WTC11 (cell line): ENCODE results near the gene ZNF732. TPM values are rescaled to one million over a fixed set of nuclear protein-coding genes. Genes with fewer than 3 reads are reported as not detected.

Experiments used
- ATAC-seq: fragments of 200-7000 bp; cut with Tn5 transposase; 2 replicates; pipeline ENCODE4 v1.10.0; 2021; ENCODE audit warnings: mild to moderate bottlenecking, moderate library complexity
- CTCF ChIA-PET: fragments of 300-600 bp; sonication (Branson Sonifier 250); formaldehyde crosslinking; loops from one replicate; lab custom pipeline; 2021; ENCODE audit warnings: antibody characterized with exemption; lab: Charles Lee
- POLR2A ChIA-PET: fragments of 350-600 bp; sonication (Branson Sonifier 250); formaldehyde crosslinking; loops from one replicate; lab custom pipeline; 2021; ENCODE audit warnings: antibody characterized with exemption; lab: Charles Lee
- DNase-seq: peaks from one replicate; pipeline ENCODE4 v3.0.0; 2021; ENCODE audit warnings: low spot score
- H3K27ac Mint-ChIP-seq: 2 replicates; pipeline ENCODE4 v1.8.0; 2021; ENCODE audit warnings: mixed read lengths
- H3K27me3 Mint-ChIP-seq: 2 replicates; pipeline ENCODE4 v1.8.0; 2021; ENCODE audit warnings: low read depth, mild to moderate bottlenecking, moderate library complexity, mixed read lengths
- H3K36me3 Mint-ChIP-seq: 2 replicates; pipeline ENCODE4 v1.8.0; 2021; ENCODE audit warnings: mixed read lengths
- H3K4me1 Mint-ChIP-seq: 2 replicates; pipeline ENCODE4 v1.8.0; 2022; ENCODE audit warnings: mixed read lengths
- H3K4me3 Mint-ChIP-seq: 2 replicates; pipeline ENCODE4 v1.8.0; 2021; ENCODE audit warnings: mild to moderate bottlenecking, moderate library complexity, mixed read lengths
- H3K9me3 Mint-ChIP-seq: 2 replicates; pipeline ENCODE4 v1.8.0; 2021; ENCODE audit warnings: mixed read lengths
- ATF3 ChIP-seq: sonication (generic); formaldehyde crosslinking; conservative IDR thresholded peaks from 2 replicates; pipeline ENCODE4 v1.8.1; 2022; ENCODE audit warnings: mild to moderate bottlenecking, missing genetic modification reagents
- CREM ChIP-seq: sonication (generic); formaldehyde crosslinking; IDR thresholded peaks from 2 replicates; pipeline ENCODE4 v1.8.1; 2022; ENCODE audit warnings: mild to moderate bottlenecking, missing genetic modification reagents, moderate library complexity
- E2F4 ChIP-seq: sonication (generic); formaldehyde crosslinking; IDR thresholded peaks from 2 replicates; pipeline ENCODE4 v1.8.1; 2022; ENCODE audit warnings: low read depth, mild to moderate bottlenecking, moderate library complexity, missing genetic modification reagents, borderline replicate concordance
- FOXJ3 ChIP-seq: sonication (generic); formaldehyde crosslinking; IDR thresholded peaks from 2 replicates; pipeline ENCODE4 v1.9.0; 2021; ENCODE audit warnings: missing genetic modification reagents, mild to moderate bottlenecking, borderline replicate concordance
- FOXP4 ChIP-seq: sonication (generic); formaldehyde crosslinking; IDR thresholded peaks from 2 replicates; pipeline ENCODE4 v1.8.0; 2022; ENCODE audit warnings: mild to moderate bottlenecking, missing genetic modification reagents
- GABPB1 ChIP-seq: sonication (generic); formaldehyde crosslinking; IDR thresholded peaks from 2 replicates; pipeline ENCODE4 v1.8.1; 2023; ENCODE audit warnings: mild to moderate bottlenecking, missing genetic modification reagents
- GTF2I ChIP-seq: fragments of 250-450 bp; sonication (Bioruptor Pico); conservative IDR thresholded peaks from 2 replicates; pipeline ENCODE4 v1.4.0; 2021; ENCODE audit warnings: mild to moderate bottlenecking
- JUN ChIP-seq: sonication (generic); formaldehyde crosslinking; IDR thresholded peaks from 2 replicates; pipeline ENCODE4 v1.8.0; 2023; ENCODE audit warnings: mild to moderate bottlenecking, missing genetic modification reagents
- NR1H2 ChIP-seq: sonication (generic); formaldehyde crosslinking; IDR thresholded peaks from 2 replicates; pipeline ENCODE4 v1.9.0; 2021; ENCODE audit warnings: mild to moderate bottlenecking, moderate library complexity, missing genetic modification reagents
- PREB ChIP-seq: sonication (generic); formaldehyde crosslinking; IDR thresholded peaks from 2 replicates; pipeline ENCODE4 v1.8.1; 2022; ENCODE audit warnings: mild to moderate bottlenecking, missing genetic modification reagents, moderate library complexity, borderline replicate concordance
- SOX15 ChIP-seq: fragments of 250-450 bp; sonication (Bioruptor Pico); IDR thresholded peaks from 2 replicates; pipeline ENCODE4 v1.9.0; 2021; ENCODE audit warnings: mild to moderate bottlenecking
- TEAD1 ChIP-seq: sonication (generic); formaldehyde crosslinking; IDR thresholded peaks from 2 replicates; pipeline ENCODE4 v1.8.0; 2022; ENCODE audit warnings: mild to moderate bottlenecking, missing genetic modification reagents
- ZBTB21 ChIP-seq: sonication (generic); formaldehyde crosslinking; IDR thresholded peaks from 2 replicates; pipeline ENCODE4 v1.8.1; 2023; ENCODE audit warnings: mild to moderate bottlenecking, missing genetic modification reagents, borderline replicate concordance
- ZBTB43 ChIP-seq: sonication (generic); formaldehyde crosslinking; IDR thresholded peaks from 2 replicates; pipeline ENCODE4 v1.8.1; 2023; ENCODE audit warnings: mild to moderate bottlenecking, missing genetic modification reagents
- ZNF232 ChIP-seq: sonication (generic); formaldehyde crosslinking; IDR thresholded peaks from 2 replicates; pipeline ENCODE4 v1.8.0; 2022; ENCODE audit warnings: mild to moderate bottlenecking, missing genetic modification reagents
- ZNF396 ChIP-seq: fragments of 250-450 bp; sonication (Bioruptor Pico); IDR thresholded peaks from 2 replicates; pipeline ENCODE4 v1.8.0; 2021; ENCODE audit warnings: mild to moderate bottlenecking, moderate library complexity, borderline replicate concordance
- ZNF532 ChIP-seq: fragments of 250-450 bp; sonication (Bioruptor Pico); IDR thresholded peaks from 2 replicates; pipeline ENCODE4 v1.9.0; 2021; ENCODE audit warnings: mild to moderate bottlenecking, borderline replicate concordance
- total RNA-seq: library from RNA; stranded (reverse); gene quantifications from 3 replicates; pipeline ENCODE4 v1.2.3, GENCODE V29; 2021

The ZNF732 gene
- total RNA-seq, 1 experiment from 2014 or later, result 33.8 TPM

GRCh38 chr4:309807-310206 is 4.5 kb upstream of the ZNF732 start:
- CTCF ChIA-PET, result interaction anchor here (0.9 kb wide), 1 partner anchor 21 kb away, joined by 4 read pairs; no protein-coding TSS in a partner anchor
- POLR2A ChIA-PET, result no interaction called here
- DNase-seq, result no peak
- no peak for ATAC-seq
- H3K27ac Mint-ChIP-seq, result no peak overlapping the region
- H3K36me3 Mint-ChIP-seq, result no peaks in the 10 kb centered on the region
- H3K4me3 Mint-ChIP-seq, result no peak overlapping the region
- peaks cover 33% of the 10 kb centered on the region for H3K27me3 Mint-ChIP-seq
- H3K4me1 Mint-ChIP-seq, result peaks cover 4% of the 10 kb centered on the region; the same call in 1 of the 2 replicates
- peaks cover 18% of the 10 kb centered on the region for H3K9me3 Mint-ChIP-seq
- TF ChIP-seq TEAD1 (CRISPR knock-in tag) (no peak), SOX15 (CRISPR knock-in tag) (no peak), ZNF396 (CRISPR knock-in tag) (no peak), ZNF232 (CRISPR knock-in tag) (no peak), ATF3 (CRISPR knock-in tag) (no peak)

GRCh38 chr4:306551-306961 is 1.3 kb upstream of the ZNF732 start:
- H3K27ac Mint-ChIP-seq, result no peak overlapping the region
- peaks cover 20% of the 10 kb centered on the region for H3K27me3 Mint-ChIP-seq
- no peak for TF ChIP-seq FOXP4
- no peak for TF ChIP-seq ZBTB43 (CRISPR knock-in tag)
- no peak for TF ChIP-seq GTF2I (CRISPR knock-in tag)
- no peak for TF ChIP-seq NR1H2 (CRISPR knock-in tag)
- TF ChIP-seq GABPB1 (CRISPR knock-in tag), result no peak
- no peak for TF ChIP-seq CREM (CRISPR knock-in tag)
- no peak for TF ChIP-seq FOXJ3 (CRISPR knock-in tag)
- TF ChIP-seq E2F4, result no peak
- TF ChIP-seq ZNF532 (CRISPR knock-in tag), result no peak
- TF ChIP-seq SOX15 (CRISPR knock-in tag), result no peak
- no peak for TF ChIP-seq PREB (CRISPR knock-in tag)
- TF ChIP-seq JUN (CRISPR knock-in tag), result no peak
- TF ChIP-seq ZBTB21 (CRISPR knock-in tag), result no peak
- H3K9me3 Mint-ChIP-seq, result peaks cover 9% of the 10 kb centered on the region
- DNase-seq (no peak), ATAC-seq (no peak)
- POLR2A ChIA-PET, result no interaction called here
- peaks cover 20% of the 10 kb centered on the region for H3K4me1 Mint-ChIP-seq
- H3K4me3 Mint-ChIP-seq, result no peak overlapping the region
- CTCF ChIA-PET, result interaction anchor here (0.8 to 2.6 kb wide), 4 partner anchors 8 to 65 kb away, joined by 3 to 21 read pairs (median 5); no protein-coding TSS in a partner anchor
- H3K36me3 Mint-ChIP-seq, result peaks cover 11% of the 10 kb centered on the region
